ENCODE data around the gene C4orf50. TPM values are rescaled to one million over a fixed set of nuclear protein-coding genes. Genes with fewer than 3 reads are reported as not detected.
"Not testable (repeated sequence)": the region's sequence is repeated elsewhere in the genome, so short reads cannot be mapped to it uniquely, and the experiment has no call there.

C4orf50 gene
- total RNA-seq, 1 donor from 2014 or later, result 12.2 TPM

- DNase-seq (ENCODE audit: low spot score in 2 of 2) (peak in 1 of 2 donors; percentile 65), FAIRE-seq (no peak)
Observed at GRCh38 chr4:6019316-6020263, 1.4 kb upstream of the C4orf50 start.

GRCh38 chr4:6017800-6018199, 431 bp downstream of the C4orf50 start:
- no peak for FAIRE-seq
- DNase-seq (ENCODE audit: low spot score in 2 of 2), result no peak

GRCh38 chr4:6017030-6017429, 1.2 kb downstream of the C4orf50 start:
- DNase-seq (ENCODE audit: low spot score in 2 of 2) (no peak), FAIRE-seq (no peak)

- no peak for DNase-seq (ENCODE audit: low spot score in 2 of 2)
- FAIRE-seq, result no peak
Observed at GRCh38 chr4:6013564-6013963, 4.7 kb downstream of the C4orf50 start.

GRCh38 chr4:6012200-6012599, 6.0 kb downstream of the C4orf50 start:
- FAIRE-seq (no peak), DNase-seq (ENCODE audit: low spot score in 2 of 2) (no peak)

- FAIRE-seq, result no peak
Observed at GRCh38 chr4:6011686-6012085, 6.5 kb downstream of the C4orf50 start.

GRCh38 chr4:6011271-6011671, 7.0 kb downstream of the C4orf50 start:
- FAIRE-seq (no peak), DNase-seq (ENCODE audit: low spot score in 2 of 2) (no peak)

More at GRCh38 chr4:6011686-6012085, 6.5 kb downstream of the C4orf50 start:
- peak; percentile 29 to 48 for DNase-seq (ENCODE audit: low spot score in 2 of 2)

- FAIRE-seq, result no peak
Observed at GRCh38 chr4:6010789-6011188, 7.4 kb downstream of the C4orf50 start.

GRCh38 chr4:6009452-6009851, 8.8 kb downstream of the C4orf50 start:
- DNase-seq (ENCODE audit: low spot score in 2 of 2) (no peak), FAIRE-seq (no peak)

More at GRCh38 chr4:6010789-6011188, 7.4 kb downstream of the C4orf50 start:
- no peak for DNase-seq (ENCODE audit: low spot score in 2 of 2)

- DNase-seq (ENCODE audit: low spot score in 2 of 2) (no peak), FAIRE-seq (no peak)
Observed at GRCh38 chr4:6008766-6009385, 9.4 kb downstream of the C4orf50 start.

- FAIRE-seq (no peak), DNase-seq (ENCODE audit: low spot score in 2 of 2) (no peak)
Observed at GRCh38 chr4:6008092-6008551, 10.1 kb downstream of the C4orf50 start.

- DNase-seq (ENCODE audit: low spot score in 2 of 2), result no peak
- FAIRE-seq, result no peak
Observed at GRCh38 chr4:6005175-6005574, 13.1 kb downstream of the C4orf50 start.

GRCh38 chr4:6003485-6003884, 14.7 kb downstream of the C4orf50 start:
- DNase-seq (ENCODE audit: low spot score in 2 of 2), result not testable (repeated sequence)

GRCh38 chr4:6002926-6003325, 15.3 kb downstream of the C4orf50 start:
- no peak for DNase-seq (ENCODE audit: low spot score in 2 of 2)
- no peak for FAIRE-seq

More at GRCh38 chr4:6003485-6003884, 14.7 kb downstream of the C4orf50 start:
- FAIRE-seq, result not testable (repeated sequence)

- FAIRE-seq (no peak), DNase-seq (ENCODE audit: low spot score in 2 of 2) (no peak)
Observed at GRCh38 chr4:6002492-6002833, 15.8 kb downstream of the C4orf50 start.

GRCh38 chr4:6001680-6002491, 16.3 kb downstream of the C4orf50 start:
- FAIRE-seq (no peak), DNase-seq (ENCODE audit: low spot score in 2 of 2) (no peak)

GRCh38 chr4:5999830-6000365, 18.3 kb downstream of the C4orf50 start:
- FAIRE-seq (no peak), DNase-seq (ENCODE audit: low spot score in 2 of 2) (no peak)

- DNase-seq (ENCODE audit: low spot score in 2 of 2), result no peak
- no peak for FAIRE-seq
Observed at GRCh38 chr4:5999356-5999755, 18.9 kb downstream of the C4orf50 start.

- DNase-seq (ENCODE audit: low spot score in 2 of 2) (peak; percentile 56 to 80), FAIRE-seq (no peak)
Observed at GRCh38 chr4:5998333-5998936, 19.8 kb downstream of the C4orf50 start.

- FAIRE-seq (no peak), DNase-seq (ENCODE audit: low spot score in 2 of 2) (no peak)
Observed at GRCh38 chr4:5996641-5997040, 21.6 kb downstream of the C4orf50 start.

Measured in frontal cortex (tissue), 4 donors.